Measurements from ENCODE around the gene PACSIN1. TPM values are rescaled to one million over a fixed set of nuclear protein-coding genes. Genes with fewer than 3 reads are reported as not detected.

Gene PACSIN1
- total and polyA plus RNA-seq, 4 donors: 5.8 to 34.8 (median 25.7) TPM

GRCh38 chr6:34457382-34457741 is 8.5 kb upstream of the PACSIN1 start:
- no peak overlapping the region for H3K27ac ChIP-seq (ENCODE audit: low read depth, low read length)
- no peaks in the 10 kb centered on the region for H3K4me1 ChIP-seq (ENCODE audit: control insufficient read depth, insufficient read depth, low read length)
- DNase-seq (ENCODE audit: low read depth in 4 of 6, low spot score in 6 of 6): no peak
- 54% methylated on average over 2 of the region's 2 CpGs for WGBS (ENCODE audit: insufficient coverage)
- no peak overlapping the region for H3K4me3 ChIP-seq (ENCODE audit: low read depth, low read length)
- H3K36me3 ChIP-seq (ENCODE audit: control insufficient read depth, insufficient read depth, low read length): no peaks in the 10 kb centered on the region
- H3K27me3 ChIP-seq (ENCODE audit: control insufficient read depth, insufficient read depth, low read length): no peaks in the 10 kb centered on the region
- no peaks in the 10 kb centered on the region for H3K9me3 ChIP-seq (ENCODE audit: control insufficient read depth, insufficient read depth, low read length)

GRCh38 chr6:34457742-34458735 is 7.8 kb upstream of the PACSIN1 start:
- Histone ChIP-seq H3K36me3 (ENCODE audit: control insufficient read depth, insufficient read depth, low read length) (no peaks in the 10 kb centered on the region), H3K9me3 (ENCODE audit: control insufficient read depth, insufficient read depth, low read length) (no peaks in the 10 kb centered on the region), H3K4me3 (ENCODE audit: low read depth, low read length) (no peak overlapping the region), H3K4me1 (ENCODE audit: control insufficient read depth, insufficient read depth, low read length) (no peaks in the 10 kb centered on the region), H3K27ac (ENCODE audit: low read depth, low read length) (no peak overlapping the region), H3K27me3 (ENCODE audit: control insufficient read depth, insufficient read depth, low read length) (no peaks in the 10 kb centered on the region)
- DNase-seq (ENCODE audit: low read depth in 4 of 6, low spot score in 6 of 6): no peak
- WGBS (ENCODE audit: insufficient coverage): 83% methylated on average over 14 of the region's 14 CpGs

GRCh38 chr6:34459899-34460593 is 5.8 kb upstream of the PACSIN1 start:
- DNase-seq (ENCODE audit: low read depth in 4 of 6, low spot score in 6 of 6): peak in 2 of 6 donors; percentile 49 to 73

GRCh38 chr6:34460796-34461507 is 4.9 kb upstream of the PACSIN1 start:
- Histone ChIP-seq H3K27ac (ENCODE audit: low read depth, low read length) (no peak overlapping the region), H3K4me3 (ENCODE audit: low read depth, low read length) (no peak overlapping the region), H3K36me3 (ENCODE audit: control insufficient read depth, insufficient read depth, low read length) (no peaks in the 10 kb centered on the region), H3K4me1 (ENCODE audit: control insufficient read depth, insufficient read depth, low read length) (peaks cover 6% of the 10 kb centered on the region), H3K9me3 (ENCODE audit: control insufficient read depth, insufficient read depth, low read length) (no peaks in the 10 kb centered on the region), H3K27me3 (ENCODE audit: control insufficient read depth, insufficient read depth, low read length) (peaks cover 5% of the 10 kb centered on the region)
- no peak for DNase-seq (ENCODE audit: low read depth in 4 of 6, low spot score in 6 of 6)
- 82% methylated on average over 5 of the region's 5 CpGs for WGBS (ENCODE audit: insufficient coverage)

More at GRCh38 chr6:34459899-34460593, 5.8 kb upstream of the PACSIN1 start:
- no peaks in the 10 kb centered on the region for H3K36me3 ChIP-seq (ENCODE audit: control insufficient read depth, insufficient read depth, low read length)
- no peaks in the 10 kb centered on the region for H3K4me1 ChIP-seq (ENCODE audit: control insufficient read depth, insufficient read depth, low read length)
- H3K4me3 ChIP-seq (ENCODE audit: low read depth, low read length): no peak overlapping the region
- H3K27me3 ChIP-seq (ENCODE audit: control insufficient read depth, insufficient read depth, low read length): no peaks in the 10 kb centered on the region
- no peak overlapping the region for H3K27ac ChIP-seq (ENCODE audit: low read depth, low read length)
- no peaks in the 10 kb centered on the region for H3K9me3 ChIP-seq (ENCODE audit: control insufficient read depth, insufficient read depth, low read length)
- WGBS (ENCODE audit: insufficient coverage): 9% methylated on average over 3 of the region's 6 CpGs

- no peak for DNase-seq (ENCODE audit: low read depth in 4 of 6, low spot score in 6 of 6)
- H3K27me3 ChIP-seq (ENCODE audit: control insufficient read depth, insufficient read depth, low read length): peaks cover 11% of the 10 kb centered on the region
- no peak overlapping the region for H3K4me3 ChIP-seq (ENCODE audit: low read depth, low read length)
- H3K4me1 ChIP-seq (ENCODE audit: control insufficient read depth, insufficient read depth, low read length): peaks cover 16% of the 10 kb centered on the region
- H3K27ac ChIP-seq (ENCODE audit: low read depth, low read length): no peak overlapping the region
- H3K36me3 ChIP-seq (ENCODE audit: control insufficient read depth, insufficient read depth, low read length): no peaks in the 10 kb centered on the region
- WGBS (ENCODE audit: insufficient coverage): 73% methylated on average over 4 of the region's 6 CpGs
- no peaks in the 10 kb centered on the region for H3K9me3 ChIP-seq (ENCODE audit: control insufficient read depth, insufficient read depth, low read length)
These were observed 3.9 kb upstream of the PACSIN1 start for GRCh38 chr6:34462010-34462409.

GRCh38 chr6:34462551-34462971 is 3.3 kb upstream of the PACSIN1 start:
- peaks cover 16% of the 10 kb centered on the region for H3K4me1 ChIP-seq (ENCODE audit: control insufficient read depth, insufficient read depth, low read length)
- H3K4me3 ChIP-seq (ENCODE audit: low read depth, low read length): no peak overlapping the region
- peaks cover 11% of the 10 kb centered on the region for H3K27me3 ChIP-seq (ENCODE audit: control insufficient read depth, insufficient read depth, low read length)
- WGBS (ENCODE audit: insufficient coverage): 16% methylated on average over 5 of the region's 6 CpGs
- no peaks in the 10 kb centered on the region for H3K9me3 ChIP-seq (ENCODE audit: control insufficient read depth, insufficient read depth, low read length)
- H3K36me3 ChIP-seq (ENCODE audit: control insufficient read depth, insufficient read depth, low read length): no peaks in the 10 kb centered on the region
- no peak overlapping the region for H3K27ac ChIP-seq (ENCODE audit: low read depth, low read length)
- DNase-seq (ENCODE audit: low read depth in 4 of 6, low spot score in 6 of 6): no peak

- H3K36me3 ChIP-seq (ENCODE audit: control insufficient read depth, insufficient read depth, low read length): no peaks in the 10 kb centered on the region
- no peak for DNase-seq (ENCODE audit: low read depth in 4 of 6, low spot score in 6 of 6)
- no peak overlapping the region for H3K4me3 ChIP-seq (ENCODE audit: low read depth, low read length)
- WGBS (ENCODE audit: insufficient coverage): no CpG with 5 or more reads among the region's 2 CpGs
- no peaks in the 10 kb centered on the region for H3K9me3 ChIP-seq (ENCODE audit: control insufficient read depth, insufficient read depth, low read length)
- no peak overlapping the region for H3K27ac ChIP-seq (ENCODE audit: low read depth, low read length)
- peaks cover 11% of the 10 kb centered on the region for H3K27me3 ChIP-seq (ENCODE audit: control insufficient read depth, insufficient read depth, low read length)
- peaks cover 16% of the 10 kb centered on the region for H3K4me1 ChIP-seq (ENCODE audit: control insufficient read depth, insufficient read depth, low read length)
These were observed 2.6 kb upstream of the PACSIN1 start for GRCh38 chr6:34463299-34463698.

- no peak for DNase-seq (ENCODE audit: low read depth in 4 of 6, low spot score in 6 of 6)
- peaks cover 16% of the 10 kb centered on the region for H3K4me1 ChIP-seq (ENCODE audit: control insufficient read depth, insufficient read depth, low read length)
- 77% methylated on average over 3 of the region's 4 CpGs for WGBS (ENCODE audit: insufficient coverage)
- H3K27ac ChIP-seq (ENCODE audit: low read depth, low read length): no peak overlapping the region
- no peak overlapping the region for H3K4me3 ChIP-seq (ENCODE audit: low read depth, low read length)
- no peaks in the 10 kb centered on the region for H3K9me3 ChIP-seq (ENCODE audit: control insufficient read depth, insufficient read depth, low read length)
- no peaks in the 10 kb centered on the region for H3K36me3 ChIP-seq (ENCODE audit: control insufficient read depth, insufficient read depth, low read length)
- H3K27me3 ChIP-seq (ENCODE audit: control insufficient read depth, insufficient read depth, low read length): peaks cover 11% of the 10 kb centered on the region
These were observed 2.0 kb upstream of the PACSIN1 start for GRCh38 chr6:34463849-34464248.
